Endodermal cell (in vitro differentiated cells): Measurements from ENCODE around the gene PLEKHG3. TPM values are rescaled to one million over a fixed set of nuclear protein-coding genes. Genes with fewer than 3 reads are reported as not detected.

ENCODE experiments used
- DNase-seq: peaks from one replicate; pipeline ENCODE4 v3.0.0-alpha.2; 2017
- H3K27ac ChIP-seq: 2 replicates; pipeline ENCODE4 v1.5.1; 2013; ENCODE audit warnings: mild to moderate bottlenecking, low read depth, low read length, moderate library complexity
- H3K27me3 ChIP-seq: 2 replicates; pipeline ENCODE4 v1.6.1; 2013; ENCODE audit warnings: mild to moderate bottlenecking, low read length, moderate library complexity; ENCODE audit not compliant: insufficient read depth, control insufficient read depth, poor library complexity, severe bottlenecking
- H3K36me3 ChIP-seq: 2 replicates; pipeline ENCODE4 v1.7.0; 2013; ENCODE audit warnings: mild to moderate bottlenecking, low read length, moderate library complexity; ENCODE audit not compliant: control insufficient read depth, insufficient read depth
- H3K4me1 ChIP-seq: one replicate; pipeline ENCODE4 v1.7.0; 2013; ENCODE audit warnings: low read length; ENCODE audit not compliant: control insufficient read depth, insufficient read depth
- H3K4me3 ChIP-seq: 2 replicates; pipeline ENCODE4 v1.5.1; 2013; ENCODE audit warnings: mild to moderate bottlenecking, low read length, moderate library complexity
- H3K9ac ChIP-seq: 2 replicates; pipeline ENCODE4 v1.6.1; 2013; ENCODE audit warnings: mild to moderate bottlenecking, low read length, moderate library complexity; ENCODE audit not compliant: poor library complexity, severe bottlenecking; ENCODE audit errors: extremely low read depth
- H3K9me3 ChIP-seq: 2 replicates; pipeline ENCODE4 v1.6.1; 2013; ENCODE audit warnings: mild to moderate bottlenecking, low read length, moderate library complexity; ENCODE audit not compliant: control insufficient read depth
- H3K27ac Mint-ChIP-seq: 2 replicates; pipeline ENCODE4 v1.8.0; 2020; ENCODE audit warnings: mixed read lengths
- H3K27me3 Mint-ChIP-seq: 2 replicates; pipeline ENCODE4 v1.8.0; 2021; ENCODE audit warnings: mild to moderate bottlenecking, mixed read lengths; ENCODE audit not compliant: insufficient read depth
- H3K36me3 Mint-ChIP-seq: 2 replicates; pipeline ENCODE4 v1.8.0; 2020; ENCODE audit warnings: low read depth, mixed read lengths
- H3K4me1 Mint-ChIP-seq: 2 replicates; pipeline ENCODE4 v1.8.0; 2020; ENCODE audit warnings: mixed read lengths
- H3K4me3 Mint-ChIP-seq: 2 replicates; pipeline ENCODE4 v1.8.0; 2020; ENCODE audit warnings: mild to moderate bottlenecking, moderate library complexity, mixed read lengths
- H3K9me3 Mint-ChIP-seq: 2 replicates; pipeline ENCODE4 v1.8.0; 2020; ENCODE audit warnings: mild to moderate bottlenecking, mixed read lengths
- whole genome bisulfite sequencing, 2 experiments: methylation state at CpG; one replicate each; pipeline versions ENCODE4 v1.1.5 to v1.1.7; 2013; ENCODE audit warnings: missing lambda C conversion rate in 2 of 2, mixed read lengths in 1 of 2; ENCODE audit not compliant: insufficient coverage in 1 of 2, insufficient read length in 1 of 2; 5-methylcytosine and 5-hydroxymethylcytosine counted together
- total RNA-seq, 2 donors: library from RNA; stranded (reverse); fragmentation: NEBNext Ultra II Directional in 1 of 2; extraction: Animal tissue kit (Norgen Biotek cat#: 25700) in 1 of 2; gene quantifications; 2 replicates in 1 of 2; 3 replicates in 1 of 2; pipeline ENCODE4 v1.2.1, GENCODE V29; 2021
- TF ChIP-seq, protein P1 (sequence below): fragments of 200-600 bp; sonication (generic); conservative IDR thresholded peaks from 2 replicates; pipeline ENCODE4 v1.5.0; 2021; ENCODE audit warnings: antibody characterized with exemption, mild to moderate bottlenecking

The PLEKHG3 gene
- total RNA-seq, 2 donors from 2014 or later, result 31.7 to 52.6 TPM

DNA sequence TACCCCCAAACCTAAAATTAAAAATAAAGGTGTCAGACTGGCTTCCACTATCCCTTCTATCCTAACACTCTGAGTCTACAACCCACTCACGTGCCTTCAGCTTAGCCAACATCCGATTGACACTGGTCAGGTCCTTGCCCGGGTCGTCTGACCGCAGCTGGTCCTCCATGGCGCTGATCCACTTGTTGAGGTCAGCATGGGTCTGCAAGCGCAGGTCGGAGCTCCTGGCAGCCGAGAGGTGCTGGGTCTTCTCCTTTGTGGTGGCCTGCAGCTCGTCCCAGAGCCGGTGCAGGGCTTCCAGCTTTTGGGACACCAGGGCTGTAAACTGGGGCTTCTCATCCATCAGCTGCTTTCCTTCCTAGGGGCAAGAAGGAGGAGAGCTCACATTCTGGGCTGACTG, 78.0 kb downstream of the PLEKHG3 start:
- no peaks in the 10 kb centered on the region for H3K27me3 ChIP-seq
- Mint-ChIP-seq H3K4me1 (no peaks in the 10 kb centered on the region), H3K4me3 (no peak overlapping the region), H3K27ac (no peak overlapping the region), H3K9me3 (no peaks in the 10 kb centered on the region), H3K27me3 (no peaks in the 10 kb centered on the region), H3K36me3 (no peaks in the 10 kb centered on the region)
- WGBS, 2 experiments, result 93 to 94% methylated on average over 9 to 11 of the region's 11 CpGs
- no peak for DNase-seq
- no peaks in the 10 kb centered on the region for H3K4me1 ChIP-seq
- TF ChIP-seq, protein P1, sequence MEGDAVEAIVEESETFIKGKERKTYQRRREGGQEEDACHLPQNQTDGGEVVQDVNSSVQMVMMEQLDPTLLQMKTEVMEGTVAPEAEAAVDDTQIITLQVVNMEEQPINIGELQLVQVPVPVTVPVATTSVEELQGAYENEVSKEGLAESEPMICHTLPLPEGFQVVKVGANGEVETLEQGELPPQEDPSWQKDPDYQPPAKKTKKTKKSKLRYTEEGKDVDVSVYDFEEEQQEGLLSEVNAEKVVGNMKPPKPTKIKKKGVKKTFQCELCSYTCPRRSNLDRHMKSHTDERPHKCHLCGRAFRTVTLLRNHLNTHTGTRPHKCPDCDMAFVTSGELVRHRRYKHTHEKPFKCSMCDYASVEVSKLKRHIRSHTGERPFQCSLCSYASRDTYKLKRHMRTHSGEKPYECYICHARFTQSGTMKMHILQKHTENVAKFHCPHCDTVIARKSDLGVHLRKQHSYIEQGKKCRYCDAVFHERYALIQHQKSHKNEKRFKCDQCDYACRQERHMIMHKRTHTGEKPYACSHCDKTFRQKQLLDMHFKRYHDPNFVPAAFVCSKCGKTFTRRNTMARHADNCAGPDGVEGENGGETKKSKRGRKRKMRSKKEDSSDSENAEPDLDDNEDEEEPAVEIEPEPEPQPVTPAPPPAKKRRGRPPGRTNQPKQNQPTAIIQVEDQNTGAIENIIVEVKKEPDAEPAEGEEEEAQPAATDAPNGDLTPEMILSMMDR, result no peak
- no peak overlapping the region for H3K9ac ChIP-seq
- no peak overlapping the region for H3K27ac ChIP-seq
- H3K36me3 ChIP-seq, result no peaks in the 10 kb centered on the region
- no peaks in the 10 kb centered on the region for H3K9me3 ChIP-seq
- no peak overlapping the region for H3K4me3 ChIP-seq

DNA sequence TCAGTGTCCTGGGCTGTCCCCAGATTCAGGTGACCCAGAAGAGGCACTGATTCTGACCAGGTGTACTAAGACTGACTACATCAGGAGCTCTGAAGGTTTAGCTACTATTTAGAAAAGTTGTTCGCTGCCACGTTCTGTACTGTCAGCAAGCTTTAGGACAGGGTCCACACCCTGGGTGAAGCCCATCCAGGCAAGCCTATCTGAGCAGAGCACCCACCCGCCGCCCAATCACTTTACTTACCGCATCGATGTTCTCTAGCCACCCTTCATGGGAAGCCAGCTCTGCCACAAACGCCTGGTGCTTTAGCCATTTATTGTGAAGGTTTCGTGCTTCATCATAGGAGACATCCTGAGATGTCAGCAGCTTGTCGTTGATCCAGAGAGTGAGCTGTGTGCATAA, 79.8 kb downstream of the PLEKHG3 start:
- H3K4me3 Mint-ChIP-seq, result no peak overlapping the region
- no peaks in the 10 kb centered on the region for H3K27me3 Mint-ChIP-seq
- Histone ChIP-seq H3K9me3 (no peaks in the 10 kb centered on the region), H3K4me1 (no peaks in the 10 kb centered on the region), H3K27ac (no peak overlapping the region), H3K27me3 (no peaks in the 10 kb centered on the region), H3K9ac (no peak overlapping the region), H3K36me3 (no peaks in the 10 kb centered on the region), H3K4me3 (no peak overlapping the region)
- no peaks in the 10 kb centered on the region for H3K4me1 Mint-ChIP-seq
- no peaks in the 10 kb centered on the region for H3K36me3 Mint-ChIP-seq
- 96 to 97% methylated on average over 9 of the region's 9 CpGs for WGBS, 2 experiments
- no peaks in the 10 kb centered on the region for H3K9me3 Mint-ChIP-seq
- H3K27ac Mint-ChIP-seq, result no peak overlapping the region
- TF ChIP-seq, protein P1, result no peak
- no peak for DNase-seq

DNA sequence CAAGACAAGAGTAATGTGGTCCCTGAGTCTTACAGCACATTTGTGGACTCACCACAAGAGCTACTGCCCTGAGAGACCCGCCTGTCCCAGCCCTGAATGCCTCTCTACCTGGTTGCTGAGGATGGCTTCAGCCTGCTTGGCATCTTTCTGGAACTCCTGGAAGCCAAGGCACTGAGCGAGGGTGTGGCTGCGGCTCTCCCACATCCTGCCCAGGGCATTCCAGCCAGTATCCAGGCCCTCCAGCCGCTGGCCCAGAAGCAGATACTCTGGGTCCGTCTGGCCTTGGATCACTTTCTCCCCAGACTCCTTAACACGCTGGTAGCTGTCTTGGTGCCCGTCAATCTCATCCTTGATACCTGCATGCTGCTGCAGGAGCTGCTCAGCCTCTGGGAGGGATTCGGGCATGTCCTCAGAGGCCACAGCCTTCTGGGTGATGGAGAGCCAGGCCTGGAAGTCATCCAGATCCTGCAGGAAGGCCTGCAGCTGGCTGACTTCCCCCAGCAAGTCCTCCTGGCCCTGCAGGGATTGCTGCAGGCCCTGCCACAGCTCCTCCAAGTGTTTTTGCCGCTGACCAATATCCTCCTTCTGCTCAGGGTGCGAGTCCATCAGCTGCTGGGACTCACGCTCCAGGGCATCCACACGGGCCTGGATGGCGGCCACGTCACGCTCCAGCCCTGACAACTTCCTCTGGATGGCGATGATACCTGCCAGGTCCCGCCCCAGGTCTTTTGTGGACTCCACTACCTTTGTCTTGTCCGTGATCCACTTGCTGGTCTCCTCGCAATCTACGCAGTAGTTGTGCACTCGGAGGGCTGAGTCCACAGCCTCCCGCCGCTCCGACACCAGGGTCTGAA, 82.3 kb downstream of the PLEKHG3 start:
- H3K4me3 ChIP-seq, result no peak overlapping the region
- TF ChIP-seq, protein P1, result no peak
- H3K4me1 Mint-ChIP-seq, result no peaks in the 10 kb centered on the region
- H3K9me3 ChIP-seq, result no peaks in the 10 kb centered on the region
- H3K27ac ChIP-seq, result no peak overlapping the region
- H3K9ac ChIP-seq, result no peak overlapping the region
- WGBS, 2 experiments, result 90 to 93% methylated on average over 23 to 24 of the region's 24 CpGs
- H3K27ac Mint-ChIP-seq, result no peak overlapping the region
- DNase-seq, result no peak
- H3K27me3 ChIP-seq, result no peaks in the 10 kb centered on the region
- no peaks in the 10 kb centered on the region for H3K36me3 ChIP-seq
- H3K9me3 Mint-ChIP-seq, result no peaks in the 10 kb centered on the region
- no peaks in the 10 kb centered on the region for H3K4me1 ChIP-seq
- H3K4me3 Mint-ChIP-seq, result no peak overlapping the region
- no peaks in the 10 kb centered on the region for H3K27me3 Mint-ChIP-seq
- no peaks in the 10 kb centered on the region for H3K36me3 Mint-ChIP-seq
